ENCODE data around the gene RPS19. TPM values are rescaled to one million over a fixed set of nuclear protein-coding genes. Genes with fewer than 3 reads are reported as not detected.

RPS19 gene
- total RNA-seq, 1 donor from 2014 or later, result 611 TPM

GRCh38 chr19:41903193-41903953, 43.3 kb downstream of the RPS19 start:
- intact Hi-C loops (cut with micrococcal nuclease), result no loop called here
- Histone ChIP-seq H3K4me3 (no peak overlapping the region), H3K36me3 (peaks cover 91% of the 10 kb centered on the region), H3K27ac (replicated peaks) (no peak overlapping the region), H3K4me1 (no peaks in the 10 kb centered on the region), H3K9me3 (replicated peaks) (no peaks in the 10 kb centered on the region), H3K27me3 (ENCODE audit: low read depth) (no peaks in the 10 kb centered on the region)
- DNase-seq, result no peak
- no peak for TF ChIP-seq CTCF (IDR thresholded peaks at IDR 0.05; ENCODE audit: borderline replicate concordance)

GRCh38 chr19:41904118-41904870, 44.2 kb downstream of the RPS19 start:
- Histone ChIP-seq H3K4me3 (no peak overlapping the region), H3K27me3 (ENCODE audit: low read depth) (peaks cover 9% of the 10 kb centered on the region), H3K9me3 (replicated peaks) (no peaks in the 10 kb centered on the region), H3K27ac (replicated peaks) (no peak overlapping the region), H3K36me3 (peaks cover 81% of the 10 kb centered on the region), H3K4me1 (no peaks in the 10 kb centered on the region)
- intact Hi-C loops (cut with micrococcal nuclease), result no loop called here
- TF ChIP-seq CTCF (IDR thresholded peaks at IDR 0.05; ENCODE audit: borderline replicate concordance), result no peak
- no peak for DNase-seq

- Histone ChIP-seq H3K4me1 (no peaks in the 10 kb centered on the region), H3K36me3 (peaks cover 71% of the 10 kb centered on the region), H3K9me3 (replicated peaks) (no peaks in the 10 kb centered on the region), H3K4me3 (no peak overlapping the region), H3K27me3 (ENCODE audit: low read depth) (peaks cover 21% of the 10 kb centered on the region), H3K27ac (replicated peaks) (no peak overlapping the region)
- TF ChIP-seq CTCF (IDR thresholded peaks at IDR 0.05; ENCODE audit: borderline replicate concordance), result no peak
- DNase-seq, result no peak
- intact Hi-C loops (cut with micrococcal nuclease), result no loop called here
Observed at GRCh38 chr19:41905273-41906002, 45.4 kb downstream of the RPS19 start.

GRCh38 chr19:41906271-41906670, 46.2 kb downstream of the RPS19 start:
- Histone ChIP-seq H3K36me3 (peaks cover 62% of the 10 kb centered on the region), H3K27me3 (ENCODE audit: low read depth) (peaks cover 29% of the 10 kb centered on the region), H3K4me3 (no peak overlapping the region), H3K27ac (replicated peaks) (no peak overlapping the region), H3K9me3 (replicated peaks) (no peaks in the 10 kb centered on the region), H3K4me1 (no peaks in the 10 kb centered on the region)
- intact Hi-C loops (cut with micrococcal nuclease), result no loop called here
- no peak for TF ChIP-seq CTCF (IDR thresholded peaks at IDR 0.05; ENCODE audit: borderline replicate concordance)
- DNase-seq, result no peak

GRCh38 chr19:41906916-41907680, 47.0 kb downstream of the RPS19 start:
- no peak overlapping the region for H3K4me3 ChIP-seq
- intact Hi-C loops (cut with micrococcal nuclease), result no loop called here
- no peaks in the 10 kb centered on the region for H3K4me1 ChIP-seq
- H3K27me3 ChIP-seq (ENCODE audit: low read depth), result peaks cover 37% of the 10 kb centered on the region
- no peak for TF ChIP-seq CTCF (IDR thresholded peaks at IDR 0.05; ENCODE audit: borderline replicate concordance)
- DNase-seq, result no peak
- no peaks in the 10 kb centered on the region for H3K9me3 ChIP-seq (replicated peaks)
- no peak overlapping the region for H3K27ac ChIP-seq (replicated peaks)
- peaks cover 54% of the 10 kb centered on the region for H3K36me3 ChIP-seq
